ENCODE data around the gene MCF2L2. TPM values are rescaled to one million over a fixed set of nuclear protein-coding genes. Genes with fewer than 3 reads are reported as not detected.

MCF2L2 gene
- total and polyA plus RNA-seq, 2 donors (not counting 3 experiments of a cell fraction or from before 2014, with no cell fraction given): 0.15 to 1.1 TPM

- intact Hi-C loops (cut with micrococcal nuclease) (no loop called here), dilution Hi-C loops (cut with MboI; ENCODE audit: extremely low pct_ligation_motif_present, low sequenced_read_pairs) (no loop called here)
- Histone ChIP-seq H3K27me3 (ENCODE audit: control insufficient read depth in 2 of 2, insufficient read depth in 2 of 2, low read length in 2 of 2) (no peaks in the 10 kb centered on the region), H3K4me1 (ENCODE audit: control insufficient read depth, extremely low read depth, insufficient read depth, low read length) (peaks cover 4% of the 10 kb centered on the region), H2AFZ (ENCODE audit: low read depth, low read length) (no peak overlapping the region), H3K9me1 (replicated peaks; ENCODE audit: control insufficient read depth, extremely low read depth, insufficient read depth, low read length) (no peaks in the 10 kb centered on the region), H3K36me3 (ENCODE audit: control insufficient read depth in 2 of 2, extremely low read depth in 1 of 2, insufficient read depth in 2 of 2, low read length in 2 of 2) (no peaks in the 10 kb centered on the region), H3K4me2 (ENCODE audit: insufficient read depth, low read length) (no peak overlapping the region), H3K4me3 (replicated peaks in 1 of 3; ENCODE audit: insufficient read depth in 1 of 3, low read depth in 1 of 3, low read length in 3 of 3) (no peak overlapping the region), H3K9me3 (replicated peaks; ENCODE audit: control insufficient read depth, insufficient read depth, low read length) (no peaks in the 10 kb centered on the region), H4K20me1 (replicated peaks; ENCODE audit: control insufficient read depth, extremely low read depth, insufficient read depth, low read length) (no peaks in the 10 kb centered on the region), H3K79me2 (ENCODE audit: control insufficient read depth, insufficient read depth, low read length) (no peaks in the 10 kb centered on the region), H3K9ac (replicated peaks; ENCODE audit: extremely low read depth, insufficient read depth, low read length) (no peak overlapping the region), H3K27ac (ENCODE audit: insufficient read depth, low read depth, low read length) (no peak overlapping the region)
- CTCF ChIA-PET: interaction anchor here (1.0 kb wide), 1 partner anchor 28 kb away, joined by 3 read pairs; no protein-coding TSS in a partner anchor
- POLR2A ChIA-PET: no interaction called here
- FAIRE-seq: no peak
- DNase-seq (ENCODE audit: low read depth, low spot score): no peak
- TF ChIP-seq MAX (IDR thresholded peaks at IDR 0.05; ENCODE audit: insufficient read depth, insufficient read length): no peak
- no peak for TF ChIP-seq POLR2A (IDR thresholded peaks at IDR 0.05; ENCODE audit: low read depth, low read length)
- no peak for TF ChIP-seq MYC (IDR thresholded peaks at IDR 0.05; ENCODE audit: low read depth, low read length)
- TF ChIP-seq GATA2 (IDR thresholded peaks at IDR 0.05; ENCODE audit: insufficient read depth, insufficient read length, low read depth, low read length): no peak
- TF ChIP-seq EZH2 (IDR thresholded peaks at IDR 0.05; ENCODE audit: borderline replicate concordance, low read depth, low read length, severe bottlenecking): no peak
- no peak for TF ChIP-seq JUN (IDR thresholded peaks at IDR 0.05; ENCODE audit: borderline replicate concordance, insufficient read depth, insufficient read length, low read depth)
- no peak for TF ChIP-seq CTCF (IDR thresholded peaks at IDR 0.05; ENCODE audit: extremely low read depth in 1 of 2, insufficient read depth in 1 of 2, low read depth in 1 of 2, low read length in 2 of 2)
- BruUV-seq (replicated peaks): no TSS peak
Measured at GRCh38 chr3:183303690-183304089, 124.7 kb downstream of the MCF2L2 start.
